Liver (tissue), 3 donors: ENCODE measurements around the gene AKT1S1.

Experiments
- GABPA ChIP-seq, 2 donors: IDR thresholded peaks in 1 of 2; conservative IDR thresholded peaks in 1 of 2; 2 replicates each; pipeline ENCODE4 v1.6.1; 2016; ENCODE audit warnings: antibody characterized with exemption in 2 of 2, mild to moderate bottlenecking in 1 of 2, moderate library complexity in 1 of 2
- JUND ChIP-seq, 2 donors: IDR thresholded peaks; 2 replicates each; pipeline ENCODE4 v1.6.1; 2016; ENCODE audit warnings: antibody characterized with exemption in 2 of 2
- SP1 ChIP-seq: IDR thresholded peaks from 2 replicates; pipeline ENCODE4 v1.6.1; 2018; ENCODE audit warnings: antibody characterized with exemption, mild to moderate bottlenecking
- TAF1 ChIP-seq: conservative IDR thresholded peaks from 2 replicates; pipeline ENCODE4 v1.6.1; 2016; ENCODE audit warnings: antibody characterized with exemption, mild to moderate bottlenecking
- YY1 ChIP-seq: IDR thresholded peaks from 2 replicates; pipeline ENCODE4 v1.6.1; 2016; ENCODE audit warnings: antibody characterized with exemption, mild to moderate bottlenecking
- TF ChIP-seq, protein P1 (sequence below): fragments of 150-350 bp; IDR thresholded peaks from 2 replicates; pipeline ENCODE4 v1.5.1; 2017; ENCODE audit warnings: improper control_type of control experiment, low read depth, low read length; ENCODE audit not compliant: missing input control
- TF ChIP-seq, protein P2 (sequence below): IDR thresholded peaks from 2 replicates; pipeline ENCODE4 v1.6.1; 2016; ENCODE audit warnings: antibody characterized with exemption
- TF ChIP-seq, protein P3 (sequence below): IDR thresholded peaks from 2 replicates; pipeline ENCODE4 v1.6.1; 2016; ENCODE audit warnings: antibody characterized with exemption
- TF ChIP-seq, protein P4 (sequence below): IDR thresholded peaks from 2 replicates; pipeline ENCODE4 v1.6.1; 2016; ENCODE audit warnings: antibody characterized with exemption, mild to moderate bottlenecking
- TF ChIP-seq, protein P5 (sequence below): IDR thresholded peaks from 2 replicates; pipeline ENCODE4 v1.6.1; 2016; ENCODE audit warnings: antibody characterized with exemption
- donor health status: healthy.
- donor health status: healthy.

DNA sequence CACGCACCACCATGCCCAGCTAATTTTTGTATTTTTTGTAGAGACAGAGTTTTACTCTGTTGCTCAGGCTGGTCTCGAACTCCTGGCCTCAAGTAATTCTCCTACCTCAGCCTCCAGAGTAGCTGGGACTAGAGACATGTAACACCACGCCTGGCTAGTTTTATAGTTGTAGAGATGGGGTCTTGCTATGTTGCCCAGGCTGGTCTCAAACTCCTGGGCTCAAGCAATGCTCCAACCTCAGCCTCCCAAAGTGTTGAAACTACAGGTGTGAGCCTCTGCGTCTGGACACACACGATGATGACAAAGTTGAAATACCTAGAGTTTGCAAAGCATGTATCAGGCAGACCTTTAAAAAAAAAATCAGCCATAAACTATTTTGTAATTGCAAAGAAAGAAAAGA, 30.7 kb downstream of the AKT1S1 start:
- TF ChIP-seq, protein P1, sequence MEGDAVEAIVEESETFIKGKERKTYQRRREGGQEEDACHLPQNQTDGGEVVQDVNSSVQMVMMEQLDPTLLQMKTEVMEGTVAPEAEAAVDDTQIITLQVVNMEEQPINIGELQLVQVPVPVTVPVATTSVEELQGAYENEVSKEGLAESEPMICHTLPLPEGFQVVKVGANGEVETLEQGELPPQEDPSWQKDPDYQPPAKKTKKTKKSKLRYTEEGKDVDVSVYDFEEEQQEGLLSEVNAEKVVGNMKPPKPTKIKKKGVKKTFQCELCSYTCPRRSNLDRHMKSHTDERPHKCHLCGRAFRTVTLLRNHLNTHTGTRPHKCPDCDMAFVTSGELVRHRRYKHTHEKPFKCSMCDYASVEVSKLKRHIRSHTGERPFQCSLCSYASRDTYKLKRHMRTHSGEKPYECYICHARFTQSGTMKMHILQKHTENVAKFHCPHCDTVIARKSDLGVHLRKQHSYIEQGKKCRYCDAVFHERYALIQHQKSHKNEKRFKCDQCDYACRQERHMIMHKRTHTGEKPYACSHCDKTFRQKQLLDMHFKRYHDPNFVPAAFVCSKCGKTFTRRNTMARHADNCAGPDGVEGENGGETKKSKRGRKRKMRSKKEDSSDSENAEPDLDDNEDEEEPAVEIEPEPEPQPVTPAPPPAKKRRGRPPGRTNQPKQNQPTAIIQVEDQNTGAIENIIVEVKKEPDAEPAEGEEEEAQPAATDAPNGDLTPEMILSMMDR, result no peak
- TF ChIP-seq TAF1 (no peak), GABPA (IDR thresholded peaks at IDR 0.05 in 1 of 2, conservative IDR thresholded peaks at IDR 0.05 in 1 of 2) (no peak), YY1 (no peak), JUND (IDR thresholded peaks at IDR 0.05) (no peak), SP1 (no peak)
- TF ChIP-seq, protein P2, sequence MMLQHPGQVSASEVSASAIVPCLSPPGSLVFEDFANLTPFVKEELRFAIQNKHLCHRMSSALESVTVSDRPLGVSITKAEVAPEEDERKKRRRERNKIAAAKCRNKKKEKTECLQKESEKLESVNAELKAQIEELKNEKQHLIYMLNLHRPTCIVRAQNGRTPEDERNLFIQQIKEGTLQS, result no peak
- TF ChIP-seq, protein P3, sequence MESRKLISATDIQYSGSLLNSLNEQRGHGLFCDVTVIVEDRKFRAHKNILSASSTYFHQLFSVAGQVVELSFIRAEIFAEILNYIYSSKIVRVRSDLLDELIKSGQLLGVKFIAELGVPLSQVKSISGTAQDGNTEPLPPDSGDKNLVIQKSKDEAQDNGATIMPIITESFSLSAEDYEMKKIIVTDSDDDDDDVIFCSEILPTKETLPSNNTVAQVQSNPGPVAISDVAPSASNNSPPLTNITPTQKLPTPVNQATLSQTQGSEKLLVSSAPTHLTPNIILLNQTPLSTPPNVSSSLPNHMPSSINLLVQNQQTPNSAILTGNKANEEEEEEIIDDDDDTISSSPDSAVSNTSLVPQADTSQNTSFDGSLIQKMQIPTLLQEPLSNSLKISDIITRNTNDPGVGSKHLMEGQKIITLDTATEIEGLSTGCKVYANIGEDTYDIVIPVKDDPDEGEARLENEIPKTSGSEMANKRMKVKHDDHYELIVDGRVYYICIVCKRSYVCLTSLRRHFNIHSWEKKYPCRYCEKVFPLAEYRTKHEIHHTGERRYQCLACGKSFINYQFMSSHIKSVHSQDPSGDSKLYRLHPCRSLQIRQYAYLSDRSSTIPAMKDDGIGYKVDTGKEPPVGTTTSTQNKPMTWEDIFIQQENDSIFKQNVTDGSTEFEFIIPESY, result no peak
- TF ChIP-seq, protein P4, sequence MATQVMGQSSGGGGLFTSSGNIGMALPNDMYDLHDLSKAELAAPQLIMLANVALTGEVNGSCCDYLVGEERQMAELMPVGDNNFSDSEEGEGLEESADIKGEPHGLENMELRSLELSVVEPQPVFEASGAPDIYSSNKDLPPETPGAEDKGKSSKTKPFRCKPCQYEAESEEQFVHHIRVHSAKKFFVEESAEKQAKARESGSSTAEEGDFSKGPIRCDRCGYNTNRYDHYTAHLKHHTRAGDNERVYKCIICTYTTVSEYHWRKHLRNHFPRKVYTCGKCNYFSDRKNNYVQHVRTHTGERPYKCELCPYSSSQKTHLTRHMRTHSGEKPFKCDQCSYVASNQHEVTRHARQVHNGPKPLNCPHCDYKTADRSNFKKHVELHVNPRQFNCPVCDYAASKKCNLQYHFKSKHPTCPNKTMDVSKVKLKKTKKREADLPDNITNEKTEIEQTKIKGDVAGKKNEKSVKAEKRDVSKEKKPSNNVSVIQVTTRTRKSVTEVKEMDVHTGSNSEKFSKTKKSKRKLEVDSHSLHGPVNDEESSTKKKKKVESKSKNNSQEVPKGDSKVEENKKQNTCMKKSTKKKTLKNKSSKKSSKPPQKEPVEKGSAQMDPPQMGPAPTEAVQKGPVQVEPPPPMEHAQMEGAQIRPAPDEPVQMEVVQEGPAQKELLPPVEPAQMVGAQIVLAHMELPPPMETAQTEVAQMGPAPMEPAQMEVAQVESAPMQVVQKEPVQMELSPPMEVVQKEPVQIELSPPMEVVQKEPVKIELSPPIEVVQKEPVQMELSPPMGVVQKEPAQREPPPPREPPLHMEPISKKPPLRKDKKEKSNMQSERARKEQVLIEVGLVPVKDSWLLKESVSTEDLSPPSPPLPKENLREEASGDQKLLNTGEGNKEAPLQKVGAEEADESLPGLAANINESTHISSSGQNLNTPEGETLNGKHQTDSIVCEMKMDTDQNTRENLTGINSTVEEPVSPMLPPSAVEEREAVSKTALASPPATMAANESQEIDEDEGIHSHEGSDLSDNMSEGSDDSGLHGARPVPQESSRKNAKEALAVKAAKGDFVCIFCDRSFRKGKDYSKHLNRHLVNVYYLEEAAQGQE, result no peak
- TF ChIP-seq, protein P5, sequence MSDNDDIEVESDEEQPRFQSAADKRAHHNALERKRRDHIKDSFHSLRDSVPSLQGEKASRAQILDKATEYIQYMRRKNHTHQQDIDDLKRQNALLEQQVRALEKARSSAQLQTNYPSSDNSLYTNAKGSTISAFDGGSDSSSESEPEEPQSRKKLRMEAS, result no peak
